HEK293 (cell line): Measurements from ENCODE around the gene COL25A1.

Source experiments
- CTCF ChIA-PET: fragments of 350-600 bp; formaldehyde crosslinking; extraction: SDS; loops from one replicate; lab custom pipeline; 2021; ENCODE audit warnings: antibody characterized with exemption; lab: Yijun Ruan, JAX
- POLR2A ChIA-PET: fragments of 300-600 bp; formaldehyde crosslinking; extraction: SDS; loops from one replicate; lab custom pipeline; 2020; ENCODE audit warnings: antibody characterized with exemption, inconsistent platforms; lab: Yijun Ruan, JAX
- H3K27ac ChIP-seq: fragments of 200-500 bp; sonication (Bioruptor generic); 2 replicates; pipeline ENCODE4 v1.5.1; 2014; ENCODE audit warnings: low read depth, low read length, control low read depth, inconsistent platforms; ENCODE audit errors: extremely low read depth
- H3K36me3 ChIP-seq, 2 experiments: fragments of 200-500 bp in 1 of 2; sonication (Bioruptor generic) in 1 of 2; 1 replicate in 1 of 2; 2 replicates in 1 of 2; pipeline ENCODE4 v1.5.1; 2014 to 2017; ENCODE audit warnings: inconsistent platforms in 2 of 2, low read length in 2 of 2; ENCODE audit not compliant: control insufficient read depth in 2 of 2, insufficient read depth in 1 of 2
- H3K4me1 ChIP-seq: fragments of 200-500 bp; sonication (Bioruptor generic); 2 replicates; pipeline ENCODE4 v1.5.1; 2014; ENCODE audit warnings: mild to moderate bottlenecking, low read length, inconsistent platforms; ENCODE audit not compliant: control insufficient read depth, insufficient read depth
- H3K4me3 ChIP-seq: 2 replicates; pipeline ENCODE4 v1.5.1; 2011; ENCODE audit warnings: low read depth, mild to moderate bottlenecking, control low read depth, low read length, moderate library complexity
- H3K9me3 ChIP-seq: fragments of 200-500 bp; sonication (Bioruptor generic); 2 replicates; pipeline ENCODE4 v1.5.1; 2014; ENCODE audit warnings: low read depth, low read length, inconsistent platforms; ENCODE audit not compliant: control insufficient read depth, insufficient read depth
- GFI1B ChIP-seq: fragments of 450-650 bp; formaldehyde crosslinking; IDR thresholded peaks from 2 replicates; pipeline ENCODE4 v1.5.1; 2016; ENCODE audit warnings: missing biosample characterization, missing genetic modification characterization
- HOXA7 ChIP-seq: sonication (generic); formaldehyde crosslinking; IDR thresholded peaks from 2 replicates; pipeline ENCODE4 v1.8.1; 2022; ENCODE audit warnings: missing genetic modification reagents, borderline replicate concordance
- KLF1 ChIP-seq: fragments of 450-650 bp; formaldehyde crosslinking; IDR thresholded peaks from 2 replicates; pipeline ENCODE4 v1.5.1; 2016; ENCODE audit warnings: missing biosample characterization, missing genetic modification characterization
- SP3 ChIP-seq: fragments of 450-650 bp; formaldehyde crosslinking; IDR thresholded peaks from 2 replicates; pipeline ENCODE4 v1.5.1; 2016; ENCODE audit warnings: missing biosample characterization, missing genetic modification characterization
- TRIM28 ChIP-seq: IDR thresholded peaks from 2 replicates; pipeline ENCODE4 v1.6.1; 2011; ENCODE audit warnings: low read length, control low read depth, borderline replicate concordance
- ZBTB17 ChIP-seq: fragments of 450-650 bp; formaldehyde crosslinking; IDR thresholded peaks from 2 replicates; pipeline ENCODE4 v1.5.1; 2016; ENCODE audit warnings: missing biosample characterization, missing genetic modification characterization
- ZBTB20 ChIP-seq: fragments of 450-650 bp; formaldehyde crosslinking; IDR thresholded peaks from 2 replicates; pipeline ENCODE4 v1.5.1; 2016; ENCODE audit warnings: missing biosample characterization, missing genetic modification characterization
- ZNF175 ChIP-seq: fragments of 450-650 bp; formaldehyde crosslinking; IDR thresholded peaks from 2 replicates; pipeline ENCODE4 v1.5.1; 2016; ENCODE audit warnings: missing biosample characterization, missing genetic modification characterization
- ZNF302 ChIP-seq: fragments of 450-650 bp; formaldehyde crosslinking; IDR thresholded peaks from 2 replicates; pipeline ENCODE4 v1.5.1; 2016; ENCODE audit warnings: missing biosample characterization, missing genetic modification characterization, low read depth
- ZNF341 ChIP-seq: fragments of 450-650 bp; formaldehyde crosslinking; IDR thresholded peaks from 2 replicates; pipeline ENCODE4; 2016; ENCODE audit warnings: low read depth, missing biosample characterization, missing genetic modification characterization
- ZNF350 ChIP-seq: fragments of 450-650 bp; formaldehyde crosslinking; IDR thresholded peaks from 2 replicates; pipeline ENCODE4 v1.5.0; 2017; ENCODE audit warnings: missing biosample characterization, mild to moderate bottlenecking, missing genetic modification characterization
- ZNF426 ChIP-seq: fragments of 450-650 bp; formaldehyde crosslinking; IDR thresholded peaks from 2 replicates; pipeline ENCODE4 v1.5.1; 2017; ENCODE audit warnings: missing biosample characterization, missing genetic modification characterization, mild to moderate bottlenecking, inconsistent platforms, moderate library complexity
- ZNF510 ChIP-seq: fragments of 450-650 bp; formaldehyde crosslinking; IDR thresholded peaks from 2 replicates; pipeline ENCODE4 v1.5.1; 2018; ENCODE audit warnings: mild to moderate bottlenecking, missing genetic modification characterization, missing biosample characterization; ENCODE audit not compliant: insufficient replicate concordance
- ZNF529 ChIP-seq: fragments of 450-650 bp; formaldehyde crosslinking; IDR thresholded peaks from 2 replicates; pipeline ENCODE4 v1.5.1; 2017; ENCODE audit warnings: missing genetic modification characterization, missing biosample characterization; ENCODE audit not compliant: insufficient replicate concordance
- ZNF670 ChIP-seq: fragments of 450-650 bp; formaldehyde crosslinking; IDR thresholded peaks from 2 replicates; pipeline ENCODE4 v1.5.1; 2016; ENCODE audit warnings: missing biosample characterization, missing genetic modification characterization, low read depth
- ZNF677 ChIP-seq: fragments of 450-650 bp; IDR thresholded peaks from 2 replicates; pipeline ENCODE4 v1.5.0; 2018; ENCODE audit warnings: missing biosample characterization, mild to moderate bottlenecking, missing genetic modification characterization, moderate library complexity
- ZNF707 ChIP-seq: fragments of 450-650 bp; formaldehyde crosslinking; IDR thresholded peaks from 2 replicates; pipeline ENCODE4 v1.5.1; 2016; ENCODE audit warnings: missing biosample characterization, missing genetic modification characterization
- ZNF747 ChIP-seq: fragments of 450-650 bp; formaldehyde crosslinking; IDR thresholded peaks from 2 replicates; pipeline ENCODE4 v1.5.1; 2016; ENCODE audit warnings: missing biosample characterization, missing genetic modification characterization
- ZNF777 ChIP-seq: fragments of 450-650 bp; formaldehyde crosslinking; IDR thresholded peaks from 2 replicates; pipeline ENCODE4 v1.5.1; 2017; ENCODE audit warnings: missing biosample characterization, missing genetic modification characterization, borderline replicate concordance
- ZNF792 ChIP-seq: fragments of 450-650 bp; formaldehyde crosslinking; IDR thresholded peaks from 2 replicates; pipeline ENCODE4 v1.5.1; 2016; ENCODE audit warnings: missing biosample characterization, missing genetic modification characterization
- TF ChIP-seq, protein P1 (sequence below): fragments of 450-650 bp; formaldehyde crosslinking; IDR thresholded peaks from 2 replicates; pipeline ENCODE4 v1.5.1; 2016; ENCODE audit warnings: missing biosample characterization, missing genetic modification characterization
- TF ChIP-seq, protein P2 (sequence below): fragments of 450-650 bp; IDR thresholded peaks from 2 replicates; pipeline ENCODE4 v1.5.1; 2018; ENCODE audit warnings: missing biosample characterization, mild to moderate bottlenecking, missing genetic modification characterization
- TF ChIP-seq, protein P3 (sequence below): fragments of 450-650 bp; IDR thresholded peaks from 2 replicates; pipeline ENCODE4 v1.5.1; 2018; ENCODE audit warnings: missing biosample characterization, missing genetic modification characterization
- TF ChIP-seq, protein P4 (sequence below): fragments of 450-650 bp; formaldehyde crosslinking; IDR thresholded peaks from 2 replicates; pipeline ENCODE4 v1.5.1; 2016; ENCODE audit warnings: missing biosample characterization, missing genetic modification characterization
- TF ChIP-seq, protein P5 (sequence below): fragments of 450-650 bp; formaldehyde crosslinking; IDR thresholded peaks from 2 replicates; pipeline ENCODE4 v1.5.1; 2017; ENCODE audit warnings: missing biosample characterization, missing genetic modification characterization

Gene COL25A1

DNA sequence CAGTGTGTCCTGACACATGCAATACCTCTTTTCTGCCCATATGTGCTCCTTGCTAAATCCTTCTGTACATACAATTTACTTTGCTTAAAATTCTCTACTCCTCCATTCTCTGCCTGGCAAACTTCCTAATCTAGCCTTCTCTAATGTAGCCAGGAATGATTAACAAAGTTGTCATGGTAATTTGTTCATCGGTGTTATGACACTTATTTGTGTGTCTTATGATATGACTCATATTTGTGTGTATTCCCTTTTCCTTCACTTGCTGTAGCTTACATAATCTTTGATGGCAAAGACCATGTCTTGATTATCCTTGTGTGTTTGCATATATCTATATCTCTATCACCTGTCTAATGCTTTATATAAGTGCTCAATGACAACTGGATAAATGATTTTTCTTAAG is 133.3 kb downstream of the COL25A1 start:
- CTCF ChIA-PET: interaction anchor here (0.6 kb wide), 2 partner anchors 32 to 67 kb away, joined by 3 read pairs; no protein-coding TSS in a partner anchor
- TF ChIP-seq HOXA7: no peak
- TF ChIP-seq, protein P1, sequence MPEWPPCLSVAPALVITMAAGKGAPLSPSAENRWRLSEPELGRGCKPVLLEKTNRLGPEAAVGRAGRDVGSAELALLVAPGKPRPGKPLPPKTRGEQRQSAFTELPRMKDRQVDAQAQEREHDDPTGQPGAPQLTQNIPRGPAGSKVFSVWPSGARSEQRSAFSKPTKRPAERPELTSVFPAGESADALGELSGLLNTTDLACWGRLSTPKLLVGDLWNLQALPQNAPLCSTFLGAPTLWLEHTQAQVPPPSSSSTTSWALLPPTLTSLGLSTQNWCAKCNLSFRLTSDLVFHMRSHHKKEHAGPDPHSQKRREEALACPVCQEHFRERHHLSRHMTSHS (tag by site-specific recombination): no peak
- TF ChIP-seq, protein P2, sequence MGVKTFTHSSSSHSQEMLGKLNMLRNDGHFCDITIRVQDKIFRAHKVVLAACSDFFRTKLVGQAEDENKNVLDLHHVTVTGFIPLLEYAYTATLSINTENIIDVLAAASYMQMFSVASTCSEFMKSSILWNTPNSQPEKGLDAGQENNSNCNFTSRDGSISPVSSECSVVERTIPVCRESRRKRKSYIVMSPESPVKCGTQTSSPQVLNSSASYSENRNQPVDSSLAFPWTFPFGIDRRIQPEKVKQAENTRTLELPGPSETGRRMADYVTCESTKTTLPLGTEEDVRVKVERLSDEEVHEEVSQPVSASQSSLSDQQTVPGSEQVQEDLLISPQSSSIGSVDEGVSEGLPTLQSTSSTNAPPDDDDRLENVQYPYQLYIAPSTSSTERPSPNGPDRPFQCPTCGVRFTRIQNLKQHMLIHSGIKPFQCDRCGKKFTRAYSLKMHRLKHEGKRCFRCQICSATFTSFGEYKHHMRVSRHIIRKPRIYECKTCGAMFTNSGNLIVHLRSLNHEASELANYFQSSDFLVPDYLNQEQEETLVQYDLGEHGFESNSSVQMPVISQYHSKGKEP: no peak
- TF ChIP-seq ZNF792 (tag by site-specific recombination): no peak
- TF ChIP-seq ZNF529: no peak
- no peak for TF ChIP-seq ZNF707 (tag by site-specific recombination)
- TF ChIP-seq ZNF175 (tag by site-specific recombination): no peak
- TF ChIP-seq ZNF670 (tag by site-specific recombination): no peak
- TF ChIP-seq, protein P3, sequence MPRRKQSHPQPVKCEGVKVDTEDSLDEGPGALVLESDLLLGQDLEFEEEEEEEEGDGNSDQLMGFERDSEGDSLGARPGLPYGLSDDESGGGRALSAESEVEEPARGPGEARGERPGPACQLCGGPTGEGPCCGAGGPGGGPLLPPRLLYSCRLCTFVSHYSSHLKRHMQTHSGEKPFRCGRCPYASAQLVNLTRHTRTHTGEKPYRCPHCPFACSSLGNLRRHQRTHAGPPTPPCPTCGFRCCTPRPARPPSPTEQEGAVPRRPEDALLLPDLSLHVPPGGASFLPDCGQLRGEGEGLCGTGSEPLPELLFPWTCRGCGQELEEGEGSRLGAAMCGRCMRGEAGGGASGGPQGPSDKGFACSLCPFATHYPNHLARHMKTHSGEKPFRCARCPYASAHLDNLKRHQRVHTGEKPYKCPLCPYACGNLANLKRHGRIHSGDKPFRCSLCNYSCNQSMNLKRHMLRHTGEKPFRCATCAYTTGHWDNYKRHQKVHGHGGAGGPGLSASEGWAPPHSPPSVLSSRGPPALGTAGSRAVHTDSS (tag by site-specific recombination): no peak
- TF ChIP-seq ZNF426 (tag by site-specific recombination): no peak
- TF ChIP-seq ZNF777 (tag by site-specific recombination): no peak
- TF ChIP-seq, protein P4, sequence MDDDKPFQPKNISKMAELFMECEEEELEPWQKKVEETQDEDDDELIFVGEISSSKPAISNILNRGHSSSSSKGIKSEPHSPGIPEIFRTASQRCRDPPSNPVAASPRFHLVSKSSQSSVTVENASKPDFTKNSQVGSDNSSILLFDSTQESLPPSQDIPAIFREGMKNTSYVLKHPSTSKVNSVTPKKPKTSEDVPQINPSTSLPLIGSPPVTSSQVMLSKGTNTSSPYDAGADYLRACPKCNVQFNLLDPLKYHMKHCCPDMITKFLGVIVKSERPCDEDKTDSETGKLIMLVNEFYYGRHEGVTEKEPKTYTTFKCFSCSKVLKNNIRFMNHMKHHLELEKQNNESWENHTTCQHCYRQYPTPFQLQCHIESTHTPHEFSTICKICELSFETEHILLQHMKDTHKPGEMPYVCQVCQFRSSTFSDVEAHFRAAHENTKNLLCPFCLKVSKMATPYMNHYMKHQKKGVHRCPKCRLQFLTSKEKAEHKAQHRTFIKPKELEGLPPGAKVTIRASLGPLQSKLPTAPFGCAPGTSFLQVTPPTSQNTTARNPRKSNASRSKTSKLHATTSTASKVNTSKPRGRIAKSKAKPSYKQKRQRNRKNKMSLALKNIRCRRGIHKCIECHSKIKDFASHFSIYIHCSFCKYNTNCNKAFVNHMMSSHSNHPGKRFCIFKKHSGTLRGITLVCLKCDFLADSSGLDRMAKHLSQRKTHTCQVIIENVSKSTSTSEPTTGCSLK (tag by site-specific recombination): no peak
- TF ChIP-seq ZBTB17 (tag by site-specific recombination): no peak
- no peak for TF ChIP-seq ZNF510 (tag by site-specific recombination)
- POLR2A ChIA-PET: no interaction called here
- Histone ChIP-seq H3K9me3 (no peaks in the 10 kb centered on the region), H3K36me3 (no peaks in the 10 kb centered on the region), H3K4me3 (no peak overlapping the region), H3K27ac (no peak overlapping the region), H3K4me1 (no peaks in the 10 kb centered on the region)

DNA sequence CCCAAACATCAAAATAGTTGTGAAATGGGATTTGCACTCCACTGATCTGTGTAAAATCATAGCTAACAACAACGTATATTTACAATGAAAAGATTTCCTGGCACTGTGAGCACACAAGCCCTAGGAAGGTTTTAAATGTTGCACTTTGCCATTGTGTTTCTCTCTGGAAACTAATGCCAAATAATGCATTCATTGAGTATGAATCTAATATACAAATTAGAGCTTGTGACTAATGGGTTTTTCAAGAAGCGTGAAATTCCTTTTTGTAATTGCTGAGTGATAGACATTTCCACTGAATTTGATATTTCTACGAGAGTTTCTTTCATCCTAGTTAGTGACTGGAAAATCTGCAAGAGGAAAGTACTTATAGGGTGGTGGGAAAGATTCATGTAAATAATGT is 135.9 kb downstream of the COL25A1 start:
- CTCF ChIA-PET: interaction anchor here (1.7 kb wide), 1 partner anchor 10 kb away, joined by 7 read pairs; no protein-coding TSS in a partner anchor

More for the DNA sequence above, 135.9 kb downstream of the COL25A1 start:
- Histone ChIP-seq H3K9me3 (no peaks in the 10 kb centered on the region), H3K4me1 (no peaks in the 10 kb centered on the region), H3K4me3 (no peak overlapping the region), H3K27ac (no peak overlapping the region), H3K36me3 (no peaks in the 10 kb centered on the region)
- TF ChIP-seq ZNF341 (no peak), ZBTB20 (tag by site-specific recombination) (no peak), TRIM28 (no peak), ZNF747 (tag by site-specific recombination) (no peak), ZNF350 (tag by site-specific recombination) (no peak), ZNF302 (tag by site-specific recombination) (no peak), SP3 (tag by site-specific recombination) (no peak), KLF1 (tag by site-specific recombination) (no peak), GFI1B (tag by site-specific recombination) (no peak), ZNF677 (tag by site-specific recombination) (no peak)
- TF ChIP-seq, protein P3 (tag by site-specific recombination): no peak
- TF ChIP-seq, protein P5, sequence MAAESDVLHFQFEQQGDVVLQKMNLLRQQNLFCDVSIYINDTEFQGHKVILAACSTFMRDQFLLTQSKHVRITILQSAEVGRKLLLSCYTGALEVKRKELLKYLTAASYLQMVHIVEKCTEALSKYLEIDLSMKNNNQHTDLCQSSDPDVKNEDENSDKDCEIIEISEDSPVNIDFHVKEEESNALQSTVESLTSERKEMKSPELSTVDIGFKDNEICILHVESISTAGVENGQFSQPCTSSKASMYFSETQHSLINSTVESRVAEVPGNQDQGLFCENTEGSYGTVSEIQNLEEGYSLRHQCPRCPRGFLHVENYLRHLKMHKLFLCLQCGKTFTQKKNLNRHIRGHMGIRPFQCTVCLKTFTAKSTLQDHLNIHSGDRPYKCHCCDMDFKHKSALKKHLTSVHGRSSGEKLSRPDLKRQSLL (tag by site-specific recombination): no peak
- POLR2A ChIA-PET: no interaction called here
